ENCODE measurements around the gene ETV5. TPM values are rescaled to one million over a fixed set of nuclear protein-coding genes. Genes with fewer than 3 reads are reported as not detected.

Gene ETV5
- total and polyA plus RNA-seq, 2 donors (not counting 1 experiment from before 2014, with no cell fraction given) = 23.1 to 24.9 TPM

DNA sequence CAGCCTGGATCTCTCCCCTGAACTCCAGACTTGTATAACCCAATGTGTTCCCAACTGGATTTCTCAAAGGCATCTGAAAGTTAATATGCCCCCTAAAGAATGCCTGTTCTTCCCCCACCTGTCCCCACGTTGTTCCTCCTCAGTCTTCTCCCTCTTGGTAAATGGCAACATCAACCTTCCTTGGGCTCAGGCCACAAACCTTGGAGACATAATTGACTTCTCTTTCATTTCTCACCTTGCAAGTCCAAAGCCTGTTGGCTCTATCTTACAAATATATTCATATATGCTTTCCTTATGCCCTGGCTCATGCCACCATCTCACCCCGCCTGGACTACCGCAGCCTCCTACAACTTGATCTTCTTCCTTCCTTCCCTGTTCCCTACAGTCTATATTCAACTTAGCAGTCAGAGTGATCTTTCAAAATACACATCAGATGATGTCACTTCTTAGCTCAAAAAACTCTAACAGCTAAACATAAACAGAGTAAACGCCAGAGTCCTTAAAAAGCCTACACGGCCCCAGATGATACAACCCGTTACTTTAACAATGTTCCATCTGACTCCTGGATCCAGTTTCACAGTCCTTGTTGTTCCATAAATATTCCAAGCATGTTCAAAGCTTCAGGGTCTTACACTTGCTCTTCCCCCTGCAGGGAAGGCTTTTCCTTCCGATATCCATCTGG, 66.2 kb downstream of the ETV5 start:
- no peak overlapping the region for H3K4me2 ChIP-seq (ENCODE audit: extremely low read depth, insufficient read depth, low read length)
- TF ChIP-seq EZH2 (IDR thresholded peaks at IDR 0.05; ENCODE audit: low read length, missing control alignments) (no peak), CTCF (conservative IDR thresholded peaks at IDR 0.05 in 1 of 2, IDR thresholded peaks at IDR 0.05 in 1 of 2; ENCODE audit: low read depth in 1 of 2, low read length in 2 of 2) (no peak)
- no peaks in the 10 kb centered on the region for H3K4me1 ChIP-seq (ENCODE audit: control insufficient read depth, extremely low read depth, insufficient read depth, low read length)
- H4K20me1 ChIP-seq (ENCODE audit: control insufficient read depth, extremely low read depth, insufficient read depth, low read length) = no peaks in the 10 kb centered on the region
- no peaks in the 10 kb centered on the region for H3K9me3 ChIP-seq (ENCODE audit: control insufficient read depth, insufficient read depth, low read depth, low read length)
- H3K36me3 ChIP-seq (ENCODE audit: control insufficient read depth, insufficient read depth, low read length) = no peaks in the 10 kb centered on the region
- no peaks in the 10 kb centered on the region for H3K27me3 ChIP-seq (ENCODE audit: control insufficient read depth, insufficient read depth, low read length)
- no peak overlapping the region for H3K9ac ChIP-seq (ENCODE audit: insufficient read depth, low read length)
- H3K4me3 ChIP-seq (replicated peaks in 1 of 4; ENCODE audit: control extremely low read depth in 1 of 4, insufficient read depth in 1 of 4, low read depth in 3 of 4, low read length in 4 of 4) = no peak overlapping the region
- no peak overlapping the region for H2AFZ ChIP-seq (ENCODE audit: low read length)
- no peaks in the 10 kb centered on the region for H3K79me2 ChIP-seq (ENCODE audit: control insufficient read depth, insufficient read depth, low read length)
- peak in 1 of 2 donors; percentile 55 for DNase-seq (ENCODE audit: low read depth in 2 of 2)
- no peak overlapping the region for H3K27ac ChIP-seq (ENCODE audit: insufficient read depth, low read length)

- Histone ChIP-seq H3K9ac (ENCODE audit: insufficient read depth, low read length) (no peak overlapping the region), H3K36me3 (ENCODE audit: control insufficient read depth, insufficient read depth, low read length) (no peaks in the 10 kb centered on the region), H3K79me2 (ENCODE audit: control insufficient read depth, insufficient read depth, low read length) (no peaks in the 10 kb centered on the region), H3K27me3 (ENCODE audit: control insufficient read depth, insufficient read depth, low read length) (no peaks in the 10 kb centered on the region), H3K9me3 (ENCODE audit: control insufficient read depth, insufficient read depth, low read depth, low read length) (no peaks in the 10 kb centered on the region), H3K4me2 (ENCODE audit: extremely low read depth, insufficient read depth, low read length) (no peak overlapping the region), H3K4me3 (replicated peaks in 1 of 4; ENCODE audit: control extremely low read depth in 1 of 4, insufficient read depth in 1 of 4, low read depth in 3 of 4, low read length in 4 of 4) (no peak overlapping the region), H2AFZ (ENCODE audit: low read length) (no peak overlapping the region), H3K4me1 (ENCODE audit: control insufficient read depth, extremely low read depth, insufficient read depth, low read length) (no peaks in the 10 kb centered on the region), H4K20me1 (ENCODE audit: control insufficient read depth, extremely low read depth, insufficient read depth, low read length) (no peaks in the 10 kb centered on the region), H3K27ac (ENCODE audit: insufficient read depth, low read length) (no peak overlapping the region)
- TF ChIP-seq EZH2 (IDR thresholded peaks at IDR 0.05; ENCODE audit: low read length, missing control alignments) (no peak), CTCF (conservative IDR thresholded peaks at IDR 0.05 in 1 of 2, IDR thresholded peaks at IDR 0.05 in 1 of 2; ENCODE audit: low read depth in 1 of 2, low read length in 2 of 2) (no peak)
- no peak for DNase-seq (ENCODE audit: low read depth in 2 of 2)
Measured at GRCh38 chr3:186042036-186042435, 66.9 kb downstream of the ETV5 start.

- Histone ChIP-seq H4K20me1 (ENCODE audit: control insufficient read depth, extremely low read depth, insufficient read depth, low read length) (no peaks in the 10 kb centered on the region), H3K36me3 (ENCODE audit: control insufficient read depth, insufficient read depth, low read length) (no peaks in the 10 kb centered on the region)
Measured at GRCh38 chr3:186038360-186038759, 70.5 kb downstream of the ETV5 start.

More at GRCh38 chr3:186038360-186038759, 70.5 kb downstream of the ETV5 start:
- no peaks in the 10 kb centered on the region for H3K4me1 ChIP-seq (ENCODE audit: control insufficient read depth, extremely low read depth, insufficient read depth, low read length)
- DNase-seq (ENCODE audit: low read depth in 2 of 2) = no peak
- H3K79me2 ChIP-seq (ENCODE audit: control insufficient read depth, insufficient read depth, low read length) = no peaks in the 10 kb centered on the region
- no peak overlapping the region for H2AFZ ChIP-seq (ENCODE audit: low read length)
- no peaks in the 10 kb centered on the region for H3K9me3 ChIP-seq (ENCODE audit: control insufficient read depth, insufficient read depth, low read depth, low read length)
- TF ChIP-seq EZH2 (IDR thresholded peaks at IDR 0.05; ENCODE audit: low read length, missing control alignments) (no peak), CTCF (conservative IDR thresholded peaks at IDR 0.05 in 1 of 2, IDR thresholded peaks at IDR 0.05 in 1 of 2; ENCODE audit: low read depth in 1 of 2, low read length in 2 of 2) (no peak)
- no peak overlapping the region for H3K4me2 ChIP-seq (ENCODE audit: extremely low read depth, insufficient read depth, low read length)
- no peak overlapping the region for H3K4me3 ChIP-seq (replicated peaks in 1 of 4; ENCODE audit: control extremely low read depth in 1 of 4, insufficient read depth in 1 of 4, low read depth in 3 of 4, low read length in 4 of 4)
- no peaks in the 10 kb centered on the region for H3K27me3 ChIP-seq (ENCODE audit: control insufficient read depth, insufficient read depth, low read length)
- H3K9ac ChIP-seq (ENCODE audit: insufficient read depth, low read length) = no peak overlapping the region
- no peak overlapping the region for H3K27ac ChIP-seq (ENCODE audit: insufficient read depth, low read length)

All from fibroblast of lung (primary cell).